IPS DF 19.7 (cell line): ENCODE measurements around the gene WDR59.
A peak's percentile ranks its signal among the peaks of the same experiment; 100 is the strongest.
"Not testable (repeated sequence)": the region's sequence is repeated elsewhere in the genome, so short reads cannot be mapped to it uniquely, and the experiment has no call there.

Experiments
- DNase-seq: peaks from one replicate; pipeline ENCODE4 v3.0.0-alpha.2; 2013; ENCODE audit warnings: low read depth, low spot score

Gene WDR59

GRCh38 chr16:74865922-74866598 is 118.9 kb downstream of the WDR59 start:
- peak; percentile 60 for DNase-seq

- DNase-seq: no peak
Measured at GRCh38 chr16:74862743-74863244, 122.1 kb downstream of the WDR59 start.

- no peak for DNase-seq
Measured at GRCh38 chr16:74852500-74852875, 132.4 kb downstream of the WDR59 start.

- DNase-seq: no peak
Measured at GRCh38 chr16:74850027-74850426, 134.9 kb downstream of the WDR59 start.

GRCh38 chr16:74847202-74847601 is 137.7 kb downstream of the WDR59 start:
- no peak for DNase-seq

- DNase-seq: no peak
Measured at GRCh38 chr16:74846714-74847113, 138.2 kb downstream of the WDR59 start.

- no peak for DNase-seq
Measured at GRCh38 chr16:74844041-74844980, 140.6 kb downstream of the WDR59 start.

- not testable (repeated sequence) for DNase-seq
Measured at GRCh38 chr16:74843381-74844035, 141.4 kb downstream of the WDR59 start.

- no peak for DNase-seq
Measured at GRCh38 chr16:74842413-74842812, 142.5 kb downstream of the WDR59 start.

GRCh38 chr16:74841904-74842303 is 143.0 kb downstream of the WDR59 start:
- no peak for DNase-seq

GRCh38 chr16:74841469-74841868 is 143.5 kb downstream of the WDR59 start:
- no peak for DNase-seq

- DNase-seq: no peak
Measured at GRCh38 chr16:74837056-74837455, 147.9 kb downstream of the WDR59 start.

GRCh38 chr16:74836111-74836671 is 148.7 kb downstream of the WDR59 start:
- no peak for DNase-seq

GRCh38 chr16:74832228-74832627 is 152.7 kb downstream of the WDR59 start:
- DNase-seq: no peak

- DNase-seq: no peak
Measured at GRCh38 chr16:74831467-74831866, 153.5 kb downstream of the WDR59 start.

GRCh38 chr16:74830648-74831047 is 154.3 kb downstream of the WDR59 start:
- DNase-seq: no peak

GRCh38 chr16:74829637-74830036 is 155.3 kb downstream of the WDR59 start:
- DNase-seq: no peak

GRCh38 chr16:74825941-74826340 is 159.0 kb downstream of the WDR59 start:
- DNase-seq: no peak

GRCh38 chr16:74825016-74825415 is 159.9 kb downstream of the WDR59 start:
- DNase-seq: no peak
